K562 (cell line): ENCODE results near the gene KLK8. TPM values are rescaled to one million over a fixed set of nuclear protein-coding genes. Genes with fewer than 3 reads are reported as not detected.
"Not testable (repeated sequence)": the region's sequence is repeated elsewhere in the genome, so short reads cannot be mapped to it uniquely, and the experiment has no call there.

Source experiments
- ATAC-seq: fragments of 200-7000 bp; cut with Tn5 transposase; 3 replicates; pipeline ENCODE4 v1.9.1; 2020; ENCODE audit warnings: moderate library complexity
- BruUV-seq: library from RNA; stranded (reverse); fragments of 400-500 nt; replicated peaks from 2 replicates; lab custom pipeline; 2021; lab: Mats Ljungman, UMichigan
- CTCF ChIA-PET: fragments of 300-600 bp; formaldehyde crosslinking; extraction: SDS; loops from one replicate; lab custom pipeline; 2021; ENCODE audit warnings: low intra/inter-chr PET ratio; lab: Yijun Ruan, JAX
- POLR2A ChIA-PET: fragments of 300-600, 350-650 bp; sonication (Branson Sonifier 250); formaldehyde crosslinking; extraction: SDS; loops from one replicate; lab custom pipeline; 2021; ENCODE audit warnings: antibody characterized with exemption, inconsistent platforms; lab: Yijun Ruan, JAX
- DNase-seq, 4 experiments: peaks; one replicate each; pipeline versions ENCODE4 v3.0.0 to v3.0.0-alpha.2; 2011 to 2018; ENCODE audit warnings: low spot score in 3 of 4, mixed read lengths in 3 of 4; ENCODE audit errors: extremely low read depth in 1 of 4
- FAIRE-seq: peaks from 2 replicates; lab custom pipeline; 2011; peaks lifted over from hg19 to GRCh38; lab: Jason Lieb, UNC
- H2AFZ ChIP-seq: 2 replicates; pipeline ENCODE4 v1.6.0; 2011; ENCODE audit warnings: low read depth, low read length, control low read depth, inconsistent platforms
- H3K27ac ChIP-seq: fragments of 200-600 bp; 3 replicates; pipeline ENCODE4 v1.8.0; 2011; ENCODE audit warnings: low read depth, mild to moderate bottlenecking, control low read depth, inconsistent platforms, low read length, moderate library complexity, mixed read lengths; ENCODE audit errors: extremely low read depth
- H3K27me3 ChIP-seq, 2 experiments: fragments of 300-600 bp in 1 of 2; 2 replicates in 1 of 2; 3 replicates in 1 of 2; pipeline versions ENCODE4 v1.6.0 to v1.8.0; 2011; ENCODE audit warnings: inconsistent platforms in 2 of 2, low read length in 2 of 2, mild to moderate bottlenecking in 1 of 2, mixed read lengths in 1 of 2, moderate library complexity in 1 of 2; ENCODE audit not compliant: control insufficient read depth in 2 of 2, insufficient read depth in 2 of 2
- H3K36me3 ChIP-seq: fragments of 300-600 bp; 3 replicates; pipeline ENCODE4 v1.8.0; 2011; ENCODE audit warnings: mild to moderate bottlenecking, low read length, inconsistent platforms; ENCODE audit not compliant: control insufficient read depth, insufficient read depth
- H3K4me1 ChIP-seq, 2 experiments: fragments of 200-600 bp in 1 of 2; replicated peaks in 1 of 2; 2 replicates in 1 of 2; 3 replicates in 1 of 2; pipeline versions ENCODE4 v1.5.1 to v1.8.0; 2011; ENCODE audit warnings: inconsistent platforms in 2 of 2, low read length in 2 of 2, mild to moderate bottlenecking in 1 of 2, mixed read lengths in 1 of 2, moderate library complexity in 1 of 2; ENCODE audit not compliant: control insufficient read depth in 2 of 2, insufficient read depth in 2 of 2
- H3K4me2 ChIP-seq: 2 replicates; pipeline ENCODE4 v1.6.1; 2011; ENCODE audit warnings: low read length, control low read depth, inconsistent platforms, mixed read lengths; ENCODE audit not compliant: insufficient read depth
- H3K4me3 ChIP-seq: fragments of 200-600 bp; sonication (generic), shearing (Covaris generic); 2 replicates; pipeline ENCODE4 v1.5.1; 2016; ENCODE audit warnings: control low read depth, inconsistent platforms
- H3K79me2 ChIP-seq: fragments of 200-600 bp; 3 replicates; pipeline ENCODE4 v1.8.0; 2011; ENCODE audit warnings: low read length, inconsistent platforms; ENCODE audit not compliant: control insufficient read depth, insufficient read depth
- H3K9ac ChIP-seq, 2 experiments: 2 replicates each; pipeline versions ENCODE4 v1.6.0 to v1.6.1; 2011; ENCODE audit warnings: low read depth in 2 of 2, low read length in 2 of 2, control low read depth in 1 of 2, inconsistent platforms in 1 of 2, mild to moderate bottlenecking in 1 of 2, mixed read lengths in 1 of 2; ENCODE audit not compliant: insufficient read depth in 1 of 2
- H3K9me1 ChIP-seq: one replicate; pipeline ENCODE4 v1.6.0; 2011; ENCODE audit warnings: inconsistent platforms, mild to moderate bottlenecking, low read length, moderate library complexity; ENCODE audit not compliant: control insufficient read depth, insufficient read depth
- H3K9me3 ChIP-seq: replicated peaks from 2 replicates; pipeline ENCODE4 v1.5.1; 2011; ENCODE audit warnings: low read depth, low read length, inconsistent platforms; ENCODE audit not compliant: control insufficient read depth, insufficient read depth
- H4K20me1 ChIP-seq: replicated peaks from 2 replicates; pipeline ENCODE4 v1.6.1; 2011; ENCODE audit warnings: low read length, inconsistent platforms, mixed read lengths; ENCODE audit not compliant: control insufficient read depth, insufficient read depth
- KDM1A ChIP-seq, 2 experiments: fragments of 450-650 bp; IDR thresholded peaks; 2 replicates each; pipeline ENCODE4 v1.6.1; 2016; ENCODE audit warnings: mild to moderate bottlenecking in 2 of 2
- SIX5 ChIP-seq, 2 experiments: IDR thresholded peaks; 2 replicates each; pipeline ENCODE4 v1.6.1; 2011; ENCODE audit warnings: low read length in 2 of 2, borderline replicate concordance in 1 of 2, low read depth in 1 of 2, mild to moderate bottlenecking in 1 of 2, moderate library complexity in 1 of 2; ENCODE audit not compliant: insufficient read depth in 1 of 2
- ZNF507 ChIP-seq: conservative IDR thresholded peaks from 2 replicates; pipeline ENCODE4 v1.6.1; 2017; ENCODE audit warnings: missing genetic modification characterization, missing compliant biosample characterization
- WGBS: fragments of 100-300 bp; shearing (Covaris generic); methylation state at CpG from one replicate; pipeline ENCODE4 v1.1.6; 2016; ENCODE audit warnings: low coverage, mixed read lengths; ENCODE audit not compliant: insufficient coverage; ENCODE audit errors: missing lambda C conversion rate; 5-methylcytosine and 5-hydroxymethylcytosine counted together
- in situ Hi-C: fragments of 300-500 bp; cut with MboI; formaldehyde crosslinking; loops from 4 replicates; pipeline ENCODE4 v1.15.0; 2018; ENCODE audit warnings: inconsistent platforms, mixed read lengths
- intact Hi-C: fragments of 100-400 bp; cut with micrococcal nuclease; formaldehyde crosslinking; loops from 2 replicates; pipeline ENCODE4 v1.14.2; 2022
- polyA plus RNA-seq, 8 experiments: library from polyadenylated mRNA; depleted of rRNA in 4 of 8; stranded (reverse) in 5 of 8; unstranded in 3 of 8; fragments of >200 nt; fragmentation: Nextera tagmentation in 2 of 8; fragmentation: Illumina TruSeq in 1 of 8; extraction: Ambion mirVana in 2 of 8; extraction: Trizol in 1 of 8; gene quantifications; 2 replicates each; pipeline versions ENCODE4 v1.2.1 to v1.2.3, GENCODE V29; 2011 to 2014; ENCODE audit warnings: inconsistent platforms in 1 of 8, missing spikeins in 1 of 8
- total RNA-seq, 7 experiments: library from RNA; depleted of rRNA in 6 of 7; stranded (reverse); fragments of >200 nt in 6 of 7; fragmentation: Illumina TruSeq in 2 of 7; extraction: Trizol in 2 of 7; gene quantifications; 2 replicates each; pipeline versions ENCODE4 v1.2.1 to v1.2.3, GENCODE V29; 2011 to 2021; ENCODE audit warnings: low replicate concordance in 1 of 7
- TF ChIP-seq, protein P1 (sequence below): IDR thresholded peaks from 2 replicates; pipeline ENCODE4 v1.6.1; 2016; ENCODE audit warnings: missing genetic modification characterization, missing compliant biosample characterization

Gene KLK8
- total and polyA plus RNA-seq, 9 of the 15 experiments (the other 6 are each of a cell fraction or from before 2014, with no cell fraction given) = 0.37 to 1.7 (median 0.76) TPM

DNA sequence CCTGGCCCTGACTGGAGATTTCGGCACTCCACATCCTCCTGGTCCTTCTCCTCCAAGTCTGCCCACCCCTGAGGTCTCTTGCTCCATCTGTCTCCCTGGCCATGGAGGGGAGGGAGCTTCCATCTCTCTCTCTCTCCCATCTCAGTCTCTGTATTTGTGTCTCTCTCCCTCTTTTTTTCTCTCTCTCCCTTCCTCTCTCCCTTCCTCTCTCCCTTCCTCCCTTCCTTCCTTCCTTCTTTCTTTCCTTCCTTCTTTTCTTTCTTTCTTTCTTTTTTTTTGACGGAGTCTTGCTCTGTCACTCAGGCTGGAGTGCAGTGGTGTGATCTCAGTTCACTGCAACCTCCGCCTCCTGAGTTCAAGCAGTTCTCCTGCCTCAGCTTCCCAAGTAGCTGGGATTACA, 31.6 kb downstream of the KLK8 start:
- H2AFZ ChIP-seq, H3K4me3 ChIP-seq, POLR2A ChIA-PET, H3K79me2 ChIP-seq, intact Hi-C loops, H4K20me1 ChIP-seq, H3K4me2 ChIP-seq, in situ Hi-C loops, H3K9me3 ChIP-seq, H3K9me1 ChIP-seq, H3K36me3 ChIP-seq, H3K9ac ChIP-seq, CTCF ChIA-PET, ATAC-seq, BruUV-seq, H3K27ac ChIP-seq, FAIRE-seq, DNase-seq: not testable (repeated sequence)
- peaks cover 11 to 49% of the 10 kb centered on the region in 2 experiments; a peak in 4 of 5 replicates for H3K27me3 ChIP-seq
- H3K4me1 ChIP-seq = peaks cover 0 to 10% of the 10 kb centered on the region in 2 experiments; a peak in 2 of 5 replicates
- 0% methylated on average over 2 of the region's 3 CpGs for WGBS
- TF ChIP-seq, protein P1, sequence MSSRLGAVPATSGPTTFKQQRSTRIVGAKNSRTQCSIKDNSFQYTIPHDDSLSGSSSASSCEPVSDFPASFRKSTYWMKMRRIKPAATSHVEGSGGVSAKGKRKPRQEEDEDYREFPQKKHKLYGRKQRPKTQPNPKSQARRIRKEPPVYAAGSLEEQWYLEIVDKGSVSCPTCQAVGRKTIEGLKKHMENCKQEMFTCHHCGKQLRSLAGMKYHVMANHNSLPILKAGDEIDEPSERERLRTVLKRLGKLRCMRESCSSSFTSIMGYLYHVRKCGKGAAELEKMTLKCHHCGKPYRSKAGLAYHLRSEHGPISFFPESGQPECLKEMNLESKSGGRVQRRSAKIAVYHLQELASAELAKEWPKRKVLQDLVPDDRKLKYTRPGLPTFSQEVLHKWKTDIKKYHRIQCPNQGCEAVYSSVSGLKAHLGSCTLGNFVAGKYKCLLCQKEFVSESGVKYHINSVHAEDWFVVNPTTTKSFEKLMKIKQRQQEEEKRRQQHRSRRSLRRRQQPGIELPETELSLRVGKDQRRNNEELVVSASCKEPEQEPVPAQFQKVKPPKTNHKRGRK (tag) = peak; percentile 54; the same call in 1 of the 2 replicates

DNA sequence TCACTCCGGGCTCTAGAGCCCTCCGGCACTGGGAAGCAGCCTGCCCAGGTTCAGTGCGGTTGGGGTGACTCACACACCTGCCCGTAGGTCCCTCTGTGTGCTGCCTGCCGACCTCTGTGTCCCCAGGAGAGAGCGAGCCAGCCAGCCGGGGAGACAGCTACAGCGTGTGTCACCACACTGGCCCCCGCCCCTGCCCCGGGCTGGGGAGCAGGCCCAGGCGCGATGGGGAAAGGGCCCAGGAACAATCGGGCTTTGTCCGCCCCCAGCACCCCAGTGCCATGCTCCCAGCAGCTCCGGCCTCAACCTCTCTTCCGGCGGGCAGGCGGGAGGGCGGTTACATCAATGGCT, 32.0 kb downstream of the KLK8 start, which contains the start of gene KLK6:
Gene KLK6 (minus strand): TSS at position 179 of the 348 bp plus-strand sequence. CDS start 1,487 bp downstream, outside the sequence.
- H3K4me2 ChIP-seq = no peak within 1 kb of the TSS
- BruUV-seq = no TSS peak
- no peak for DNase-seq

More for the DNA sequence above, 32.0 kb downstream of the KLK8 start, which contains the start of gene KLK6:
- H3K27ac ChIP-seq = no peak within 1 kb of the TSS
- ChIA-PET POLR2A (no interaction called here), CTCF (no interaction called here)
- no peak for ATAC-seq
- H3K36me3 ChIP-seq = no peaks in the 10 kb centered on the region
- in situ Hi-C loops (no loop called here), intact Hi-C loops (no loop called here)
- no peak for TF ChIP-seq KDM1A (IDR thresholded peaks at IDR 0.05)
- no peak for TF ChIP-seq ZNF507 (tag)
- no peak for TF ChIP-seq SIX5 (IDR thresholded peaks at IDR 0.05; ENCODE audit: borderline replicate concordance in 1 of 2, insufficient read depth in 1 of 2, low read depth in 1 of 2, low read length in 2 of 2)
- H3K27me3 ChIP-seq = peaks cover 11 to 49% of the 10 kb centered on the region in 2 experiments; a peak in 4 of 5 replicates
- no peaks in the 10 kb centered on the region for H4K20me1 ChIP-seq
- FAIRE-seq = no peak
- no peak within 1 kb of the TSS for H3K4me3 ChIP-seq
- peaks cover 0 to 10% of the 10 kb centered on the region in 2 experiments; a peak in 2 of 5 replicates for H3K4me1 ChIP-seq
- 7% methylated on average over 14 of the region's 19 CpGs for WGBS
- no peaks in the 10 kb centered on the region for H3K9me1 ChIP-seq
- no peaks in the 10 kb centered on the region for H3K79me2 ChIP-seq
- no peak within 1 kb of the TSS for H2AFZ ChIP-seq
- H3K9me3 ChIP-seq = no peaks in the 10 kb centered on the region
- H3K9ac ChIP-seq = no peak within 1 kb of the TSS
